Muscle of back (tissue), 11 donors: ENCODE measurements around the gene ALKBH1. TPM values are rescaled to one million over a fixed set of nuclear protein-coding genes. Genes with fewer than 3 reads are reported as not detected.
"Not testable (repeated sequence)": the region's sequence is repeated elsewhere in the genome, so short reads cannot be mapped to it uniquely, and the experiment has no call there.

ENCODE experiments used
- DNase-seq, 3 donors: peaks; one replicate each; pipeline versions ENCODE4 v3.0.0 to v3.0.0-alpha.2; 2013
- polyA plus RNA-seq, 10 donors: library from polyadenylated mRNA; unstranded; fragments of 120-200 nt; gene quantifications; one replicate each; pipeline ENCODE4 v1.2.1, GENCODE V29; 2013; ENCODE audit not compliant: insufficient read length in 10 of 10

The ALKBH1 gene
- polyA plus RNA-seq, 10 donors = 8.8 to 12.1 (median 10.5) TPM

DNA sequence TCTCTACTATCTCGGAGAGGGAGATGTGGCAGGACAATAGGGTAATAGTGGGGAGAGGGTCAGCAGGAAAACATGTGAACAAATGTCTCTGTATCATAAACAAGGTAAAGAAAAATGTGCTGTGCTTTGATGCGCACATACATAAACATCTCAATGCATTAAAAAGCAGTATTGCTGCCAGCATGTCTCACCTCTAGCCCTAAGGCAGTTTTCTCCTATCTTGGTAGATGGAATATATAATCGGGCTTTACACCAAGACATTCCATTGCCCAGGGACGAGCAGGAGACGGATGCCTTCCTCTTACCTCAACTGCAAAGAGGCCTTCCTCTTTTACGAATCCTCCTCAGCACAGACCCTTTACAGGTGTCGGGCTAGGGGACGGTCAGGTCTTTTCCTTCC, 72.4 kb downstream of the ALKBH1 start:
- DNase-seq = not testable (repeated sequence)

DNA sequence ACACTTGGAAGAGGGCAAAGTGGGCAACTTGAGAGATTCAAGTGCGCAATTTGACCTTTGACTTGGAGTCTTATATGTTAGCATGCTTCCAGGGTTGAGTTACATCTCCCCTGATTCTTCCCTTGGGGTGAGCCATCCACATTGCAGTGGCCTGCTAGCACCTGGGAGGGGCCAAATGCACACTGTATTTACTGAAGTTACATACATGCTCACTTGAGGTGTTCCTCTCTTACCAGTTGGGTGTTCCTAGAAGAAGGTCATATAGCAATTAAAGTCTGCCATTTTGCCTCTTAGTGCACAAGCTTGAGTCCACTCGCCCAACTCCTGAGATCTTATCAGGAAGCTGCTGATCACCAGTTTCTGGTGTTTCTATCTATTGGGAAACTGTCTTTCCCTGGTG, 77.7 kb downstream of the ALKBH1 start:
- no peak for DNase-seq

DNA sequence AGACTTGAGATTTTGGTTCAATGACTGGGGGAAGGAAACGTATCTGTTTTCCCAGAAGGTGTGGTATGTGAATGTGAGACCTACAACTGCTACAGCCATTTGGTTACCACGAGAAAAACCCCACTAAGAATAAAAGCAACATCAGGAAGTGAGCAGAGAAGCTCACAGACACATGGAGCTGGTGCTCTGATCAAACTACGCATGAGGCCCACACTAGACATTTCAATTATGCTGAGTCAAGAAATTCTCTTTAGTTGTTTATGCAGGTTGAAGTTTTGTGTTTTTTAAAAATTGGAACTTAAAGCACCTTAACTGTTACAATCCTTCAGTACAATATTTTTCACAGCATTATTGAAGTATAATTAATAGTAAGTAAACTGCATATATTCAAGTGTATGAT, 82.5 kb downstream of the ALKBH1 start:
- no peak for DNase-seq

DNA sequence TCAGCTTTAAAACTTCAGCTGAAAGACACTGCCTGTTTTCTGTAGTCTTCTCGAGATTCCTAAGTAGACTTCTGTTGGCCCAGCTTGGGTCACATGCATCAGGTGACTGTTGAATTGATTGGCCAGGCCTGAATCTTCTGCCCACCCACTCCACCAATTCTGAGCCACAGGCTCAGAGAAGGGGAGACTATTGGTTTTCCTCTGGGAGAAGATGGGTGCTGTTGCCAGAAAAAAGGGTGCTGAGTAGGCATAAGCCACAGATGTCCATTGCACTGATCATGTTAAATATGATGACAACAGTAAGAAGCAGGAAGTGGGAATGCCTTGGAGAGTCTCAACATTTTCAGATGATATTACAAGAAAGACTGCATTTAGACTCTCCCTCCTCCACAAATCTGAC, 84.6 kb downstream of the ALKBH1 start:
- DNase-seq = no peak

Other genes starting within 250 kb of the ALKBH1 start
- gene AHSA1, start 249.9 kb downstream of the ALKBH1 start, polyA plus RNA-seq = 100 to 1,000 TPM; 109 to 155 (median 131) TPM
- 1 to 10 TPM in 1 of 10 donors, under 1 TPM in 7, not detected in 2; 0.09 to 1.4 (median 0.15) TPM for gene ISM2, start 209.2 kb downstream of the ALKBH1 start, polyA plus RNA-seq
- 10 to 100 TPM; 13.9 to 21.8 (median 19.5) TPM for gene SPTLC2, start 91.4 kb downstream of the ALKBH1 start, polyA plus RNA-seq
- gene SLIRP, start 80 bp upstream of the ALKBH1 start, polyA plus RNA-seq = 10 to 100 TPM; 70.1 to 82.1 (median 76.9) TPM
- 10 to 100 TPM; 45.3 to 58.0 (median 49.9) TPM for gene SNW1, start 53.1 kb upstream of the ALKBH1 start, polyA plus RNA-seq
- 1 to 10 TPM; 4.7 to 9.1 (median 6.4) TPM for gene ADCK1, start 92.1 kb upstream of the ALKBH1 start, polyA plus RNA-seq